GM19438 (cell line): ENCODE results near the gene NKAIN2.
"Not testable (repeated sequence)": the region's sequence is repeated elsewhere in the genome, so short reads cannot be mapped to it uniquely, and the experiment has no call there.

Experiments
- ATAC-seq: cut with Tn5 transposase; IDR thresholded peaks from one replicate; pipeline ENCODE4 v1.9.1; 2021; ENCODE audit warnings: low read depth; ENCODE audit not compliant: unreplicated experiment

Gene NKAIN2

GRCh38 chr6:124536842-124537191, 733.2 kb downstream of the NKAIN2 start:
- no peak for ATAC-seq

- no peak for ATAC-seq
Measured at GRCh38 chr6:124539096-124539495, 735.4 kb downstream of the NKAIN2 start.

- no peak for ATAC-seq
Measured at GRCh38 chr6:124541573-124541972, 737.9 kb downstream of the NKAIN2 start.

- no peak for ATAC-seq
Measured at GRCh38 chr6:124546601-124547000, 742.9 kb downstream of the NKAIN2 start.

GRCh38 chr6:124551711-124552233, 748.1 kb downstream of the NKAIN2 start:
- no peak for ATAC-seq

GRCh38 chr6:124557873-124558272, 754.2 kb downstream of the NKAIN2 start:
- no peak for ATAC-seq

- not testable (repeated sequence) for ATAC-seq
Measured at GRCh38 chr6:124560078-124560477, 756.4 kb downstream of the NKAIN2 start.

- ATAC-seq: no peak
Measured at GRCh38 chr6:124560873-124561567, 757.4 kb downstream of the NKAIN2 start.

- no peak for ATAC-seq
Measured at GRCh38 chr6:124561635-124562130, 758.0 kb downstream of the NKAIN2 start.

GRCh38 chr6:124564125-124564524, 760.5 kb downstream of the NKAIN2 start:
- ATAC-seq: not testable (repeated sequence)

- ATAC-seq: no peak
Measured at GRCh38 chr6:124567401-124567800, 763.7 kb downstream of the NKAIN2 start.

GRCh38 chr6:124573953-124574352, 770.3 kb downstream of the NKAIN2 start:
- no peak for ATAC-seq

- no peak for ATAC-seq
Measured at GRCh38 chr6:124577734-124578281, 774.1 kb downstream of the NKAIN2 start.

GRCh38 chr6:124590001-124590400, 786.3 kb downstream of the NKAIN2 start:
- ATAC-seq: no peak

GRCh38 chr6:124599656-124600055, 796.0 kb downstream of the NKAIN2 start:
- no peak for ATAC-seq

- no peak for ATAC-seq
Measured at GRCh38 chr6:124604719-124605118, 801.1 kb downstream of the NKAIN2 start.

- ATAC-seq: no peak
Measured at GRCh38 chr6:124607119-124607627, 803.5 kb downstream of the NKAIN2 start.

- ATAC-seq: no peak
Measured at GRCh38 chr6:124613031-124613430, 809.4 kb downstream of the NKAIN2 start.

- ATAC-seq: no peak
Measured at GRCh38 chr6:124622351-124622750, 818.7 kb downstream of the NKAIN2 start.

- no peak for ATAC-seq
Measured at GRCh38 chr6:124633655-124634054, 830.0 kb downstream of the NKAIN2 start.

- ATAC-seq: no peak
Measured at GRCh38 chr6:124640432-124640831, 836.8 kb downstream of the NKAIN2 start.

- no peak for ATAC-seq
Measured at GRCh38 chr6:124655866-124656265, 852.2 kb downstream of the NKAIN2 start.
